Caco-2 (cell line): ENCODE measurements around the gene DPY30. TPM values are rescaled to one million over a fixed set of nuclear protein-coding genes. Genes with fewer than 3 reads are reported as not detected.
"Not testable (repeated sequence)": the region's sequence is repeated elsewhere in the genome, so short reads cannot be mapped to it uniquely, and the experiment has no call there.

Experiments
- BruUV-seq: library from RNA; stranded (reverse); fragments of 400-500 nt; replicated peaks from 2 replicates; lab custom pipeline; 2021; lab: Mats Ljungman, UMichigan
- CTCF ChIA-PET: fragments of 300-600 bp; sonication (Branson Sonifier 250); formaldehyde crosslinking; loops from one replicate; lab custom pipeline; 2022; ENCODE audit warnings: antibody characterized with exemption; lab: Charles Lee
- POLR2A ChIA-PET: fragments of 300-600 bp; sonication (Branson Sonifier 250); formaldehyde crosslinking; loops from one replicate; lab custom pipeline; 2022; ENCODE audit warnings: antibody characterized with exemption; lab: Charles Lee
- DNase-seq, 2 experiments: peaks; one replicate each; pipeline versions ENCODE4 v3.0.0 to v3.0.0-alpha.2; 2020 to 2022
- H3K27me3 ChIP-seq: replicated peaks from 2 replicates; pipeline ENCODE4 v1.6.0; 2011; ENCODE audit warnings: low read length; ENCODE audit not compliant: control insufficient read depth, insufficient read depth
- H3K36me3 ChIP-seq: 2 replicates; pipeline ENCODE4 v1.5.1; 2011; ENCODE audit warnings: low read length; ENCODE audit not compliant: control insufficient read depth, insufficient read depth
- H3K4me1 ChIP-seq: fragments of 250-450 bp; sonication (Bioruptor Pico); 2 replicates; pipeline ENCODE4 v1.5.1; 2020; ENCODE audit warnings: mild to moderate bottlenecking
- H3K4me3 ChIP-seq: 2 replicates; pipeline ENCODE4 v1.5.1; 2011; ENCODE audit warnings: low read depth, mild to moderate bottlenecking, control low read depth, low read length
- H3K9me3 ChIP-seq: fragments of 250-450 bp; sonication (Bioruptor Pico); 2 replicates; pipeline ENCODE4 v1.5.1; 2020; ENCODE audit warnings: mild to moderate bottlenecking, moderate library complexity
- H3K27ac Mint-ChIP-seq: one replicate; pipeline ENCODE4 v1.8.0; 2022; ENCODE audit warnings: mixed read lengths; ENCODE audit not compliant: unreplicated experiment
- H3K27me3 Mint-ChIP-seq: one replicate; pipeline ENCODE4 v1.8.0; 2022; ENCODE audit warnings: mixed read lengths; ENCODE audit not compliant: insufficient read depth, unreplicated experiment
- H3K36me3 Mint-ChIP-seq: one replicate; pipeline ENCODE4 v1.8.0; 2022; ENCODE audit warnings: mild to moderate bottlenecking, mixed read lengths; ENCODE audit not compliant: insufficient read depth, unreplicated experiment
- H3K4me1 Mint-ChIP-seq: one replicate; pipeline ENCODE4 v1.8.0; 2022; ENCODE audit warnings: low read depth, mixed read lengths; ENCODE audit not compliant: unreplicated experiment
- H3K4me3 Mint-ChIP-seq: one replicate; pipeline ENCODE4 v1.8.0; 2022; ENCODE audit warnings: mild to moderate bottlenecking, moderate library complexity, mixed read lengths; ENCODE audit not compliant: unreplicated experiment
- H3K9me3 Mint-ChIP-seq: one replicate; pipeline ENCODE4 v1.8.0; 2022; ENCODE audit warnings: mixed read lengths; ENCODE audit not compliant: unreplicated experiment
- CTCF ChIP-seq, 2 experiments: fragments of 200-600 bp in 1 of 2; IDR thresholded peaks; 1 replicate in 1 of 2; 2 replicates in 1 of 2; pipeline versions ENCODE4 v1.5.1 to v1.8.0; 2011 to 2022; ENCODE audit warnings: antibody characterized with exemption in 1 of 2, control low read depth in 1 of 2, inconsistent platforms in 1 of 2, low read depth in 1 of 2, low read length in 1 of 2, mild to moderate bottlenecking in 1 of 2, moderate library complexity in 1 of 2; ENCODE audit not compliant: insufficient read depth in 1 of 2, severe bottlenecking in 1 of 2, unreplicated experiment in 1 of 2
- intact Hi-C: fragments of 100-400 bp; cut with micrococcal nuclease; formaldehyde crosslinking; loops from one replicate; pipeline ENCODE4 v1.10.0; 2022; ENCODE audit not compliant: unreplicated experiment
- total RNA-seq: library from RNA; stranded (reverse); gene quantifications from 2 replicates; pipeline ENCODE4 v1.2.3, GENCODE V29; 2022

The DPY30 gene
- total RNA-seq, 1 experiment from 2014 or later: 136 TPM

- DNase-seq: no peak
- POLR2A ChIA-PET: no interaction called here
- Mint-ChIP-seq H3K27me3 (no peaks in the 10 kb centered on the region), H3K9me3 (no peaks in the 10 kb centered on the region), H3K4me1 (peaks cover 7% of the 10 kb centered on the region), H3K27ac (no peak overlapping the region), H3K36me3 (no peaks in the 10 kb centered on the region), H3K4me3 (no peak overlapping the region)
- CTCF ChIA-PET: no interaction called here
- intact Hi-C loops: no loop called here
- Histone ChIP-seq H3K4me1 (no peaks in the 10 kb centered on the region), H3K9me3 (no peaks in the 10 kb centered on the region), H3K27me3 (no peaks in the 10 kb centered on the region), H3K4me3 (no peak overlapping the region), H3K36me3 (no peaks in the 10 kb centered on the region)
- TF ChIP-seq CTCF (IDR thresholded peaks at IDR 0.05; ENCODE audit: insufficient read depth in 1 of 2, low read depth in 1 of 2, low read length in 1 of 2, severe bottlenecking in 1 of 2, unreplicated experiment in 1 of 2): no peak
- no TSS peak for BruUV-seq
Measured at GRCh38 chr2:32058130-32058529, 18.5 kb upstream of the DPY30 start.

GRCh38 chr2:32054583-32054982, 15.0 kb upstream of the DPY30 start:
- H3K4me1 Mint-ChIP-seq, H3K4me3 ChIP-seq, H3K27me3 ChIP-seq, H3K4me3 Mint-ChIP-seq, H3K4me1 ChIP-seq, H3K27ac Mint-ChIP-seq, H3K9me3 Mint-ChIP-seq, H3K9me3 ChIP-seq, H3K36me3 Mint-ChIP-seq, H3K36me3 ChIP-seq, BruUV-seq, intact Hi-C loops, H3K27me3 Mint-ChIP-seq, DNase-seq, CTCF ChIA-PET: not testable (repeated sequence)
- POLR2A ChIA-PET: interaction anchor here (1.1 kb wide), 1 partner anchor 9 kb away, joined by 3 read pairs; the partner anchor contains the start of gene SPAST

- ChIA-PET CTCF (no interaction called here), POLR2A (interaction anchor here (0.6 kb wide), 1 partner anchor 35 kb away, joined by 5 read pairs; no protein-coding TSS in a partner anchor)
- no TSS peak for BruUV-seq
- H3K4me1 Mint-ChIP-seq: no peaks in the 10 kb centered on the region
- intact Hi-C loops: no loop called here
- no peak overlapping the region for H3K27ac Mint-ChIP-seq
- no peaks in the 10 kb centered on the region for H3K27me3 ChIP-seq
- H3K9me3 Mint-ChIP-seq: no peaks in the 10 kb centered on the region
- no peak for DNase-seq
- H3K4me1 ChIP-seq: 0 out of 2 replicates have a peak, but pooled peaks cover 6% of the 10 kb centered on the region
- no peak for TF ChIP-seq CTCF (IDR thresholded peaks at IDR 0.05; ENCODE audit: insufficient read depth in 1 of 2, low read depth in 1 of 2, low read length in 1 of 2, severe bottlenecking in 1 of 2, unreplicated experiment in 1 of 2)
- H3K27me3 Mint-ChIP-seq: no peaks in the 10 kb centered on the region
- no peak overlapping the region for H3K4me3 ChIP-seq
- no peak overlapping the region for H3K4me3 Mint-ChIP-seq
- H3K36me3 Mint-ChIP-seq: no peaks in the 10 kb centered on the region
- no peaks in the 10 kb centered on the region for H3K9me3 ChIP-seq
- no peaks in the 10 kb centered on the region for H3K36me3 ChIP-seq
Measured at GRCh38 chr2:32051836-32052439, 12.3 kb upstream of the DPY30 start.
